ENCODE results near the gene ACCS. TPM values are rescaled to one million over a fixed set of nuclear protein-coding genes. Genes with fewer than 3 reads are reported as not detected.

ACCS gene
- total and polyA plus RNA-seq, 2 of the 4 experiments (the other 2 are of a cell fraction): 1.8 to 7.3 TPM

GRCh38 chr11:44057340-44057739 lies 8.7 kb upstream of the ACCS start:
- intact Hi-C loops (cut with micrococcal nuclease) (no loop called here), dilution Hi-C loops (cut with HindIII; ENCODE audit: low sequenced_read_pairs, unreplicated experiment) (no loop called here), in situ Hi-C loops (cut with MboI; ENCODE audit: low sequenced_read_pairs) (no loop called here)
- Histone ChIP-seq H3K4me3 (ENCODE audit: insufficient read depth, low read depth, low read length) (no peak overlapping the region), H3K14ac (replicated peaks; ENCODE audit: low read depth, low read length) (no peak overlapping the region), H3K9me3 (ENCODE audit: control insufficient read depth, insufficient read depth, low read length) (no peaks in the 10 kb centered on the region), H3K9ac (ENCODE audit: low read depth, low read length) (no peak overlapping the region), H3K4ac (ENCODE audit: low read depth, low read length) (no peak overlapping the region), H4K5ac (ENCODE audit: low read depth, low read length) (no peak overlapping the region), H3K36me3 (ENCODE audit: control insufficient read depth, insufficient read depth, low read length) (no peaks in the 10 kb centered on the region), H3K4me1 (ENCODE audit: control insufficient read depth, insufficient read depth, low read length) (no peaks in the 10 kb centered on the region), H3K56ac (ENCODE audit: extremely low read depth, insufficient read depth, low read length) (no peak overlapping the region), H3K27me3 (ENCODE audit: control insufficient read depth, insufficient read depth, low read length) (peaks cover 20% of the 10 kb centered on the region), H4K91ac (ENCODE audit: insufficient read depth, low read depth, low read length) (no peak overlapping the region), H3K79me1 (ENCODE audit: low read depth in 1 of 2, low read length in 2 of 2) (no peaks in the 10 kb centered on the region), H3K18ac (ENCODE audit: low read depth, low read length) (no peak overlapping the region), H2AFZ (replicated peaks; ENCODE audit: low read length, poor library complexity) (no peak overlapping the region), H2BK120ac (ENCODE audit: low read depth, low read length) (no peak overlapping the region), H2AK9ac (replicated peaks; ENCODE audit: low read depth, low read length, poor library complexity) (no peak overlapping the region), H3K9me1 (ENCODE audit: insufficient read depth, low read length) (no peaks in the 10 kb centered on the region), H4K20me1 (ENCODE audit: insufficient read depth, low read length) (no peaks in the 10 kb centered on the region), H3K23ac (ENCODE audit: low read depth, low read length) (no peak overlapping the region), H2BK5ac (ENCODE audit: low read depth, low read length, poor library complexity, severe bottlenecking) (no peak overlapping the region), H2BK20ac (ENCODE audit: low read depth, low read length) (no peak overlapping the region), H2AK5ac (ENCODE audit: low read depth, low read length) (no peak overlapping the region), H4K8ac (ENCODE audit: low read depth in 2 of 2, low read length in 2 of 2) (no peak overlapping the region), H3K4me2 (ENCODE audit: low read depth, low read length) (no peak overlapping the region), H3K27ac (ENCODE audit: insufficient read depth, low read length) (no peak overlapping the region), H2BK15ac (ENCODE audit: low read depth, low read length) (no peak overlapping the region)
- DNase-seq: no peak
- CTCF ChIA-PET: no interaction called here
- TF ChIP-seq, protein P1, sequence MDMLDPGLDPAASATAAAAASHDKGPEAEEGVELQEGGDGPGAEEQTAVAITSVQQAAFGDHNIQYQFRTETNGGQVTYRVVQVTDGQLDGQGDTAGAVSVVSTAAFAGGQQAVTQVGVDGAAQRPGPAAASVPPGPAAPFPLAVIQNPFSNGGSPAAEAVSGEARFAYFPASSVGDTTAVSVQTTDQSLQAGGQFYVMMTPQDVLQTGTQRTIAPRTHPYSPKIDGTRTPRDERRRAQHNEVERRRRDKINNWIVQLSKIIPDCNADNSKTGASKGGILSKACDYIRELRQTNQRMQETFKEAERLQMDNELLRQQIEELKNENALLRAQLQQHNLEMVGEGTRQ (IDR thresholded peaks at IDR 0.05; ENCODE audit: low read depth, low read length): no peak
- TF ChIP-seq CHD1 (IDR thresholded peaks at IDR 0.05; ENCODE audit: low read depth, low read length): no peak
- no TSS peak for BruUV-seq (replicated peaks)
- WGBS, 2 experiments (ENCODE audit: extremely low coverage in 2 of 2, insufficient read length in 1 of 2): no CpG with 5 or more reads among the region's 6 CpGs
- POLR2A ChIA-PET (ENCODE audit: unreplicated experiment): no interaction called here
- no peak for ATAC-seq (ENCODE audit: low read depth)

Data from IMR-90 (cell line).